Prostate gland (tissue), 2 donors: ENCODE results near the gene C1QTNF1. TPM values are rescaled to one million over a fixed set of nuclear protein-coding genes. Genes with fewer than 3 reads are reported as not detected.

ENCODE experiments used
- DNase-seq: peaks from one replicate; pipeline ENCODE4 v3.0.0-alpha.2; 2019; ENCODE audit warnings: low spot score
- H3K27ac ChIP-seq, 2 donors: fragments of 200-600 bp; sonication (generic); 2 replicates each; pipeline ENCODE4 v1.5.1; 2017 to 2019
- H3K27me3 ChIP-seq: fragments of 200-600 bp; sonication (generic); replicated peaks from 2 replicates; pipeline ENCODE4 v1.5.1; 2019; ENCODE audit not compliant: insufficient read depth
- H3K36me3 ChIP-seq, 2 donors: fragments of 200-600 bp; sonication (generic); 1 replicate in 1 of 2; 2 replicates in 1 of 2; pipeline versions ENCODE4 v1.5.1 to v1.8.1; 2017 to 2019
- H3K4me1 ChIP-seq: fragments of 200-600 bp; sonication (generic); replicated peaks from 2 replicates; pipeline ENCODE4 v1.5.1; 2019
- H3K4me3 ChIP-seq, 2 donors: fragments of 200-600 bp; sonication (generic); 2 replicates each; pipeline ENCODE4 v1.5.1; 2017 to 2019
- H3K9me3 ChIP-seq: fragments of 200-600 bp; sonication (generic); 2 replicates; pipeline ENCODE4 v1.5.1; 2017
- CTCF ChIP-seq, 4 experiments: fragments of 200-600 bp in 2 of 4; fragments of 450-650 bp in 2 of 4; sonication (generic) in 2 of 4; IDR thresholded peaks; 1 replicate in 3 of 4; 2 replicates in 1 of 4; pipeline ENCODE4 v1.5.1; 2016 to 2019; ENCODE audit warnings: antibody characterized with exemption in 4 of 4, mild to moderate bottlenecking in 2 of 4, moderate library complexity in 2 of 4
- POLR2A ChIP-seq: fragments of 450-650 bp; IDR thresholded peaks from one replicate; pipeline ENCODE4 v1.6.1; 2016; ENCODE audit warnings: antibody characterized with exemption, mild to moderate bottlenecking
- POLR2AphosphoS5 ChIP-seq: sonication (generic); formaldehyde crosslinking; IDR thresholded peaks from one replicate; pipeline ENCODE4 v1.6.1; 2017; ENCODE audit warnings: antibody characterized with exemption
- WGBS: methylation state at CpG from one replicate; pipeline ENCODE4 v1.1.5; 2018; 5-methylcytosine and 5-hydroxymethylcytosine counted together
- intact Hi-C: fragments of 100-400 bp; cut with DNase I; formaldehyde crosslinking; loops from one replicate; pipeline ENCODE4 v1.14.2; 2022
- total RNA-seq, 2 donors: library from RNA; depleted of rRNA; stranded (reverse); fragments of >200 nt; gene quantifications; one replicate each; pipeline ENCODE4 v1.1.0, GENCODE V29; 2016

Gene C1QTNF1
- total RNA-seq, 2 donors from 2014 or later = 16.3 to 57.9 TPM

GRCh38 chr17:79093270-79093669 is 69.3 kb downstream of the C1QTNF1 start:
- Histone ChIP-seq H3K4me3 (no peak overlapping the region), H3K9me3 (no peaks in the 10 kb centered on the region), H3K36me3 (no peaks in the 10 kb centered on the region), H3K4me1 (peaks cover 7% of the 10 kb centered on the region), H3K27me3 (peaks cover 17% of the 10 kb centered on the region), H3K27ac (no peak overlapping the region)
- intact Hi-C loops = no loop called here
- 44% methylated on average over 8 of the region's 8 CpGs for WGBS
- DNase-seq = no peak
- no peak for TF ChIP-seq POLR2A
- TF ChIP-seq POLR2AphosphoS5 = no peak
- no peak for TF ChIP-seq CTCF (IDR thresholded peaks at IDR 0.05)

GRCh38 chr17:79094261-79094660 is 70.3 kb downstream of the C1QTNF1 start:
- no peak overlapping the region for H3K27ac ChIP-seq
- 92% methylated on average over 17 of the region's 17 CpGs for WGBS
- peaks cover 20% of the 10 kb centered on the region for H3K27me3 ChIP-seq
- no peak overlapping the region for H3K4me3 ChIP-seq
- H3K9me3 ChIP-seq = no peaks in the 10 kb centered on the region
- intact Hi-C loops = no loop called here
- no peak for TF ChIP-seq POLR2A
- no peak for TF ChIP-seq POLR2AphosphoS5
- no peak for TF ChIP-seq CTCF (IDR thresholded peaks at IDR 0.05)
- no peaks in the 10 kb centered on the region for H3K36me3 ChIP-seq
- H3K4me1 ChIP-seq = peaks cover 7% of the 10 kb centered on the region
- DNase-seq = no peak

GRCh38 chr17:79095345-79096055 is 71.5 kb downstream of the C1QTNF1 start:
- Histone ChIP-seq H3K4me3 (no peak overlapping the region), H3K4me1 (peaks cover 7% of the 10 kb centered on the region), H3K27ac (no peak overlapping the region), H3K36me3 (no peaks in the 10 kb centered on the region), H3K27me3 (peaks cover 20% of the 10 kb centered on the region), H3K9me3 (no peaks in the 10 kb centered on the region)
- DNase-seq = no peak
- intact Hi-C loops = no loop called here
- TF ChIP-seq CTCF (IDR thresholded peaks at IDR 0.05) (no peak), POLR2A (no peak), POLR2AphosphoS5 (no peak)
- 86% methylated on average over 15 of the region's 15 CpGs for WGBS

GRCh38 chr17:79096477-79096876 is 72.5 kb downstream of the C1QTNF1 start:
- WGBS = 33% methylated on average over 16 of the region's 16 CpGs
- Histone ChIP-seq H3K9me3 (no peaks in the 10 kb centered on the region), H3K4me3 (no peak overlapping the region), H3K4me1 (peaks cover 7% of the 10 kb centered on the region), H3K27me3 (peaks cover 26% of the 10 kb centered on the region), H3K27ac (no peak overlapping the region), H3K36me3 (no peaks in the 10 kb centered on the region)
- TF ChIP-seq CTCF (IDR thresholded peaks at IDR 0.05) (no peak), POLR2A (no peak), POLR2AphosphoS5 (no peak)
- intact Hi-C loops = no loop called here
- no peak for DNase-seq
